Nephron (organoid): ENCODE data around the gene POLE.
A peak's percentile ranks its signal among the peaks of the same experiment; 100 is the strongest.

ENCODE experiments used
- H3K27ac Mint-ChIP-seq, 3 experiments: 2 replicates each; pipeline ENCODE4 v1.8.0; 2020; ENCODE audit warnings: mixed read lengths in 3 of 3, mild to moderate bottlenecking in 2 of 3, moderate library complexity in 1 of 3
- H3K27me3 Mint-ChIP-seq: 2 replicates; pipeline ENCODE4 v1.8.0; 2021; ENCODE audit warnings: low read depth, mild to moderate bottlenecking, moderate library complexity, mixed read lengths
- H3K36me3 Mint-ChIP-seq: 2 replicates; pipeline ENCODE4 v1.8.0; 2020; ENCODE audit warnings: low read depth, mixed read lengths
- H3K4me1 Mint-ChIP-seq: 2 replicates; pipeline ENCODE4 v1.8.0; 2020; ENCODE audit warnings: mixed read lengths
- H3K4me3 Mint-ChIP-seq, 3 experiments: 2 replicates each; pipeline ENCODE4 v1.8.0; 2020; ENCODE audit warnings: mild to moderate bottlenecking in 3 of 3, mixed read lengths in 3 of 3, moderate library complexity in 2 of 3
- H3K9me3 Mint-ChIP-seq: 2 replicates; pipeline ENCODE4 v1.8.0; 2020; ENCODE audit warnings: mixed read lengths
- CTCF ChIP-seq, 3 experiments: fragments of 200-600 bp; sonication (generic); IDR thresholded peaks; one replicate each; pipeline ENCODE4 v1.5.0; 2021; ENCODE audit warnings: antibody characterized with exemption in 3 of 3; ENCODE audit not compliant: unreplicated experiment in 3 of 3

The POLE gene

GRCh38 chr12:132597333-132598316 is 89.5 kb downstream of the POLE start:
- H3K4me1 Mint-ChIP-seq: peaks cover 34% of the 10 kb centered on the region
- H3K4me3 Mint-ChIP-seq: peak overlapping the region; percentile 77 to 85 (median 85)
- H3K36me3 Mint-ChIP-seq: no peaks in the 10 kb centered on the region
- no peak for TF ChIP-seq CTCF (IDR thresholded peaks at IDR 0.05; ENCODE audit: unreplicated experiment in 3 of 3)
- H3K27me3 Mint-ChIP-seq: peaks cover 28% of the 10 kb centered on the region
- H3K27ac Mint-ChIP-seq: peak overlapping the region; percentile 60 to 83 (median 82)
- H3K9me3 Mint-ChIP-seq: peaks cover 3% of the 10 kb centered on the region

GRCh38 chr12:132596016-132596415 is 91.1 kb downstream of the POLE start:
- Mint-ChIP-seq H3K4me3 (peak overlapping the region; percentile 19 to 77 (median 63)), H3K4me1 (peaks cover 28% of the 10 kb centered on the region), H3K36me3 (no peaks in the 10 kb centered on the region), H3K27me3 (peaks cover 34% of the 10 kb centered on the region), H3K9me3 (peaks cover 4% of the 10 kb centered on the region), H3K27ac (peak overlapping the region in 1 of 3 experiments; percentile 63)
- no peak for TF ChIP-seq CTCF (IDR thresholded peaks at IDR 0.05; ENCODE audit: unreplicated experiment in 3 of 3)

- Mint-ChIP-seq H3K4me1 (peaks cover 21% of the 10 kb centered on the region), H3K4me3 (no peak overlapping the region), H3K27ac (no peak overlapping the region), H3K36me3 (no peaks in the 10 kb centered on the region), H3K27me3 (peaks cover 35% of the 10 kb centered on the region), H3K9me3 (peaks cover 4% of the 10 kb centered on the region)
- no peak for TF ChIP-seq CTCF (IDR thresholded peaks at IDR 0.05; ENCODE audit: unreplicated experiment in 3 of 3)
Measured at GRCh38 chr12:132595183-132595582, 92.0 kb downstream of the POLE start.

GRCh38 chr12:132593938-132594358 is 93.2 kb downstream of the POLE start:
- Mint-ChIP-seq H3K36me3 (no peaks in the 10 kb centered on the region), H3K27ac (peak overlapping the region; percentile 15 to 67 (median 44)), H3K4me1 (peaks cover 20% of the 10 kb centered on the region), H3K4me3 (peak overlapping the region; percentile 55 to 73 (median 62)), H3K9me3 (peaks cover 4% of the 10 kb centered on the region), H3K27me3 (peaks cover 38% of the 10 kb centered on the region)
- TF ChIP-seq CTCF (IDR thresholded peaks at IDR 0.05; ENCODE audit: unreplicated experiment in 3 of 3): no peak

GRCh38 chr12:132593521-132593920 is 93.6 kb downstream of the POLE start:
- Mint-ChIP-seq H3K27me3 (peaks cover 37% of the 10 kb centered on the region), H3K4me1 (peaks cover 16% of the 10 kb centered on the region), H3K36me3 (no peaks in the 10 kb centered on the region), H3K9me3 (peaks cover 4% of the 10 kb centered on the region), H3K27ac (peak overlapping the region; percentile 15 to 67 (median 44)), H3K4me3 (peak overlapping the region in 2 of 3 experiments; percentile 62 to 73)
- no peak for TF ChIP-seq CTCF (IDR thresholded peaks at IDR 0.05; ENCODE audit: unreplicated experiment in 3 of 3)
